Measurements from ENCODE around the gene TNN.
A peak's percentile ranks its signal among the peaks of the same experiment; 100 is the strongest.

The TNN gene

DNA sequence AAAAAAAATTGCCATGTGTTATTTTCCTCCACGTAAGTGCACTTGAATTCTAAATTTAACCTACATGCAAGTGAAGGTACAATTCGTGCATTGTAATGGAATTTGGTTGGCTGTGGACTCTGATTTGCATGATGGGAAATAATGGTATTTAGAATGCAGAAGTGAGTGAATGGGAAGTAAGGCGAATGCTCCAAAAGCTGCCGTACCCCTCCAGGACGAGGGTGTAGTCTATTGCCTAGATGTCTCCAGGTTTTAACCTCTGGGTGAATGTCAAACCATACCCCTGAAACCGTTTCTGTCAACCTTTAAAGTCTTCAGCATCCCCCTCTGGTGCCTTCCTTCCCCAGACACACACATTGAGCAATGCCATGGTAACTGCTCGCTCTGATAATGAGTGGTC is 80.4 kb downstream of the TNN start:
- DNase-seq (ENCODE audit: low read depth) = no peak

DNA sequence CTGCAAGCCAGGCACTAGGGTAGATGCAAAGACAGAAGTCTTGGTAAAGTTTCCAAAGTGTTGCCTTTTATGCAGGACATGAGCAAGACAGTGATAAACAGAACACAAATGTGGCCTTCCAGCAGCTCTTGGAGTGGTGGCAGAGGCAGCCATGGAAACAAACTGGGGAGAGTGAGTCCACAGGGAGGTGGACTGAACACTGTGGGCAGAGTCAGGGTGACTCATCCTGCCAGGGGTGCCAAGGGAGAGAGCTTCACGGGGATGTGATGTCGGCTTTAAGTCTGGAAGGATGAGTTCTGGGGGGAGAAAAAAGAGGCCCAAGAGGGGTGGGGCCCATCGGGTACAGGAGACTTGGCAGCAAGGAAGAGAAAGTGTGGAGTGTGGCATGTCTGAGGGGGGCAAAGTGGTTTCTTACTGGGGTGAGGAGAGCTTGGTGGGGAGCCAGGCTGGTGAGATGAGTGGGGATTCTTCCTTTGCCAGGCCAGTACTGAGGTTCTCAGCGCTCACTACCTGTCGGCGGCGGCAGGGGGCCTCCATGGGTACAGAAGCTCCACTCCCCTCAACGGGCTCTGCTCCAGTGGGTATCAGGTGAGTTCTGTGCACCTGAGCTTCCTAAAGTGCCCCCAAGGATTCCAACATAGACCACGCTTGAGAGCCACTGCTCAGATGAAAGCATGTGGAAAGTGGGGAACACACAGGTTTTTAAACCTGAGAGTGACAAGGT is 83.1 kb downstream of the TNN start:
- no peak for DNase-seq (ENCODE audit: low read depth)

DNA sequence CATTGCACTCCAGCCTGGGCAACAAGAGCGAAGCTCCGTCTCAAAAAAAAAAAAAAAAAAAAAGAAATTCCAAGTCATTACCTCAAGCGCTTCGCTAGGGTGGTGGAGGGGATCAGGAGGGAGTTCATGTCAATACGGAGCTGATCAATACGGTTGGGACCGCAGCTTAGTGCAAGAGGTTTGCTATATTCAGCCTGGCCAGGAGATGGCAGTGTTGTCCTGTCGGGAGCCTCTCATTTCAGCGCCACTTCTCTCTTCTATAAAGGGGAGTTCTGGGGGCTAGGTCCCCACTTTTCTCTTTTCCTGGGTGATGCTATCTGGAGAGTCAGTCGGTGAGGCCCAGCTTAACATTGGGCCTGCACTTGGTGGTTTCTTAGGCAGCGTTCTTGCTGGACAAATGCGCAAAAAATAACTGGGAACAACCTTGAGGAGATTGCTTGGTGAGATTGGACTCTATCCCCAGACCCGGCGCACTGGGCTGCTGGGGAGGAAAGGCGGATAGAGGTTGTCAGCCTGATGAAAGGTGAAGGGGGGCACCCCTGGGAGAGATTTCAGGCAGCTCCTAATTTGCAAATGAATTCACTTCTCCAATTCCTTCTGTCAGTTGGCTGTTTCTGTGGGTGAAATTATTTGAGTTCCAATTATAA is 84.5 kb downstream of the TNN start:
- DNase-seq (ENCODE audit: low read depth) = peak; percentile 60

DNA sequence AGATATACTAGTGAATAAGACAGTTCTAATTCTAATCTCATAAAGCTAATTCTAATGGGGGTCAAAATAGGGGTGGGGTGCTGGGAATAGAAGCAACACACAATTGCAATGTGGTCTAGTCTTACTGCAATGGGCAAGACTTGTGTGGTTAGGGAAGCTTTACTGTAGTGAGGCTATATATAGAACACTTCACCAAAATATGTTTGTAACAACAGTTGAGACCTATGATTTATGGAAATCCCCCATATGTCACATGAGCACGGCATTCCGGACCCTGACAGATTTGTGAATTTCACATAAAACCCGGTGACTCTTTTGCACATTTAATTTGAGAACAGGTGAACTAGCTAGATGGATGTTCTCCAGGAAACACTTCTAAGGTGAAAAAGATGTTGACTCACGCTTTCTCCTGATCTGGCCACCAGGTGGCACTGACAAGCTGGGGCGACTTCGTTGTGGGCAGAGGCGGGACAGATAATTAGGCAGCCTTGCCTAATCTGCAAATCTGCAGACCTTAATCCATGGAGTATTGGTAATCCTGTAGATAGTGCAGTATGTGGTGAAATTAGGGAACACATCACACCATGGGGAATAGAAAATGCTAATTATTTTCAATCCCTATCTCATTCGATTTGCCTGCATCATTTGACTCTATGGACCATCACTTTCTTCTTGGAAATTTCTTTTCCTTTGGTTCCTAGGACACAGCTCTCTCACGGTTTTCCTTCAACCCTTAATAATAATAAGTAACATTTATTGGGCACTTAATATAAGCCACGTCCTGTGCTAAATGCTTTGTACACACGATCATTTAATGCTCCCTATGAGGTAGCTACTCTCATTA is 87.2 kb downstream of the TNN start:
- peak; percentile 56 for DNase-seq (ENCODE audit: low read depth)

DNA sequence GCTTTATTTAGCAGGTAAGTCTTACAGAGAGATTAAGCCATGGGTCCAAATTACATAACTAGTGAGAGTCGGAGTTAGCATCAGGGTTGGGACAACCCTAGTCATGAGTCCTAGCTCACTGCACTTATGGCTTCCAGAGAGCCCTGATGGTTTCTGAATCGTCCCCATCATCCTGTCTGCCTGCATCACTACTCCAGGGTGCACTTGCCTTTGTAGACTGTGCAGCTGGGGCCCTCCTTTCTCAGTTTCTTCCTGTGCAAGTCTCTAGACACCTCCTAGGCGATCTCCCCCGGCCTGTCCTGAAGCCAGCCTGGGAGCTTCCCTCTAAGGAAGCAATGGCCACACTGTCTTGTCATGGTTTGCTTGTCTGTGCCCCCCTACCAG is 87.8 kb downstream of the TNN start:
- no peak for DNase-seq (ENCODE audit: low read depth)

DNA sequence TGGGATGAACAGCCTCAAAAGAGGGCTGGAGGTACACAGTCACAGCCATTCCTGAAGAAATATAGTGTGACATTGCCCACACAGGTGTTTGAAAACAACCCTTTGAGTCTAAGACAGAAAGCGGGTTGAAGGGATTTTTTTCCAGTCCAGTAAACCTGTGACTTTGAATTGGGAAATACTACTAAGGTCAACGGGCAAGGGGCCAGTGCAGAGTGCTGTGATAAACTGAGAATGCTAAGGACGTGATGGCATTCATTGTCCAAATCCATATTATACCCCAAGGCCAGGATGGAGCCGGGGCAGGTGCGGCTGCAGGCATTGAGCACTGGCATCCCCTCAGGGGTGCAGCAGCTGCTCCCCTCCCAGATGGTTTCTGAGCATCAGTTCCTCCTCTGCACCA is 88.3 kb downstream of the TNN start:
- DNase-seq (ENCODE audit: low read depth) = no peak

DNA sequence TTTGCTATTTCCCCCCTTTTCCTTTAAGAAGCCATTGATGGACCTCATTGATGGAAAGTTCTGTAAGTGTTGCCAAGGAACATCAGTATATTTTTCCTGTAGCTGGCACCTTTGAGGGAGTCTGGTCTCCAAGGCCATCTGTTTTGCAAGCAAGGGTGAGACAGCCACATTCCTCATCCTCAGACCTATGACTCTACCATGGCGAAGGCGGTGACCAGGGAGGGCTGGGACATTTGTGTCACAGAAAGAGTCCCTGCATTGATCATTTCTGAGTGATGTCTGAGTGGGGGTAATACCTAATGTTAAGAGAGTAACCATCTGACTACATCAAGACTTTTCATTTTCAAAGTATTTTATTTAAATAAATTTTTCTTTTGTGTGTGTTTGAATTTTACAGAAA is 89.6 kb downstream of the TNN start:
- no peak for DNase-seq (ENCODE audit: low read depth)

DNA sequence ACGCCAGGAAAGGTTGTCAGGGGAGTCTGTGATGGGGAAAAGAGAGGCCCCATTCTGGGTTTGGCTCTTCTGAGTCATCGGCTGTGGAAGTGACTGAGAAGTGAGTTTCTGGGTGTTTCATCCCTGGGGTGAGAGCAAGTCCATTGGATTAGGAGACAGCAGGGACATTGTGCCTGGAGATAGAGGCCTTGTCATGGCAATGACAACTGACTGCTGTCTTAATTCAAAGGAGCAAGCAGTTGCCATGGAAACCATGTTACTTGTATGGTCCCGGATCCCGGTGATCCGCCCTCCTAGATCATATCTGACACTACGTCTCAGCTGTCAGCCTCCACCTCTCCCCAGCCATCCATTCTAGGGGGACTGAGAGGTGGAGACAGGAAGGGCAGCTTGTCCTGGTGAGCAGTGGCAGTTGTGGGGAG is 90.5 kb downstream of the TNN start:
- no peak for DNase-seq (ENCODE audit: low read depth)

DNA sequence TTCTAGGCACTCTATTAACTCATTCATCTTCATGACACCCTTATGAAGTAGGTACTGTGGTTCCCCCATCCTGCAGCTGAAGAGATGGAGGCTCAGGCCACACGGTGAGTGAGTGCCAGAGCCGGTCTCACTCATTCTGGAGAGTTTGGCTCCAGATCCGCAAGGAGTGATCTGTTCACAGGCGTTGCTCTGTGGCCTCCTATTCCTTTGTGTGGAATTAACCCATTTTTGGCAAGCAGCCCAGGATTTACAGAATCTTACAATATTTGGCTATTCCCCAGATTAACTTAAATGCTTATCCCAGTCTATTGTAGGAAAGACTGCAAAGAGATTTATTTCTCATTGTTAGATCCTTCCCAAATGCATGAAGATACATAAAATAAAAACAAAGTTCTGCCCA is 95.3 kb downstream of the TNN start:
- no peak for DNase-seq (ENCODE audit: low read depth)

DNA sequence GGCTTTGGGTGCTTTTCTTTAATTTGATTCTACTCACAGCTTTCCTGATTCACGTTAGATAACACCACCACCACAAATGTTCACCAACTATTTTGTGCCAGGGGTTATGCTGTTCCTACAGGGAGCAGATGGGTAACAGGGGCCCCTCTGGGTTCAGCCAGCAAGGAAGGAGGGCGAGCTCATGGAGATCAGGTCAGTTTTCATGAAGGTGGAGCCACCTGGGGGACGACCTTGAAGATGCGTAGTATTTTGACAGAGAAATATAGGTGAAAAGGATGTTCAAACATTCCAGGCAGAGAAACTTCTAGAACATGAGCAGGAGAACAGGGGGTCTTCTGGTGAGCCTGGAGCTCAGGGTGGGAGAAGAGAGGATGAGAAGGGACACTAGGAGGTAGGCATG is 96.1 kb downstream of the TNN start:
- no peak for DNase-seq (ENCODE audit: low read depth)

DNA sequence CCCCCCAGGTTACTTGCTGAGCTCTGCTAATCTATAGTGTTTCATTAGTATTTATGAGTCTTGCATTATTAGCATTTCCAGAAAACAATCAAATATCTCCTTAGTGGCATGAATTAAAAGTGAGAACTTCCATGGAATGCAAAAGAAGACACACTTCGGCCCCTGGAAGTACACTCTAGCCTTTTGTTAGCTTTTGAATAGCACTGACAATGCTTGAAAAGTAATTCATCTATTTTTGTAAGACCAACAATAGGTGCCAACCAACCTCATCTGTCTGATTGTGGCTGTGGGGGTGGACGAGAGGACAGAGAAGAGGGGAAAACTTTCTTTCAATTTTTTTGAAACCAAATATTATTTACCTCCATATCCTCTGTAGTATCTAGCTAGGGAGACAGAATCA is 97.1 kb downstream of the TNN start:
- no peak for DNase-seq (ENCODE audit: low read depth)

DNA sequence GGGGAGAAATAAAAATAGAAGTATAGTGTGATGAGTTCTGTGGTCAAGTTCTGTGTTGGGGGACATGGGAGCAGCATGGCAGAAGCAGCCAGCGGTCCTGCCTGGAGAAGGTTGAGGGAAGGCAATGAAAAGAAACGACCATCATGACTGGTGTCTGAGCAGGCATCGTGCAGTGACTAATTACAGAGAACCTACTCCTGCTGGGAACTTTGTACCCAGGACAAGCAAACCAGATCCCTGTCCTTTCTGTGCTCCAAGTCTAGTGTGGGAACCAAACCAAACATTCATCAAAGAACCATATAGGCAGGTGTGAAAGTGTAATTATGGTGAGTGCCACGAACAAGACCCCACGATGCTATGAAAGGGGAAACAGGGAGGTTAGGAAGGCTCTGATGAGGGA is 99.1 kb downstream of the TNN start:
- DNase-seq (ENCODE audit: low read depth) = no peak

DNA sequence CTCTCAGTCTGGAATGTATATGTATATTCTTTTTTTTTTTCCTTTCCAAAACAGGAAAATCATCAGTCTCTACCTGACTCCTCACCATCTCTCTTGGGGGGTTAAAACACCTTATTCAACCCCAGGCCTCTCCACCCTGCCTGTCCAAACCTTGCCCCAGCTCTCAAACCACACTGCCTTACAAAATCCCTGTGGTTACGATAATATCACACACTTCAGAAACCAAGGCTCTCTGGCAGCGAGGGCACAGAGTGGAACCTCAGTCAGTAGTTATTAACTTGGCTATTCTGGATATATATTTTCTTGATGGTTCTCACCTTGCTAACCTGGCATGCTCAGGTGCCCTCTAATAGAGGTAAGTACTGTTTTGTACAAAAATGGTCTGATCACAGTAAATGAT is 100.2 kb downstream of the TNN start:
- no peak for DNase-seq (ENCODE audit: low read depth)

DNA sequence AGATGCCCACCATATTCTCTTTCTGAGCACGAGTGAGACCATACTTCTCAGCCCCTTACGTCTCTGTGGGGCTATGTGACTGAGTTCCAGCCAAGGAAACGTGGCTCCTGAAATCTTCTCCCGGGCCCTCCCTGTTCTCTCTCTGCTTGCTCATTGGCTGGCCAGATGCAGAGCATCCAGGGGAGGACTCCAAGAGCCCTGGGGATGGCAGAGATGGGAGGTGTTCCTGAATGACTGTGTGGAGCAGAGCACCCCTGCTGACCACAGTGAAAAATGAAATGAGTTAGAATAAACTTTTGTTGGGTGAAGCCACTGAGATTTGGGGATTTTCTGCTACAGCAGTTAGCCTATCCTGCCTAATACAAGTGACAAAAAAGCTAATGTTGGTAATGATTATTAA is 101.1 kb downstream of the TNN start:
- no peak for DNase-seq (ENCODE audit: low read depth)

DNA sequence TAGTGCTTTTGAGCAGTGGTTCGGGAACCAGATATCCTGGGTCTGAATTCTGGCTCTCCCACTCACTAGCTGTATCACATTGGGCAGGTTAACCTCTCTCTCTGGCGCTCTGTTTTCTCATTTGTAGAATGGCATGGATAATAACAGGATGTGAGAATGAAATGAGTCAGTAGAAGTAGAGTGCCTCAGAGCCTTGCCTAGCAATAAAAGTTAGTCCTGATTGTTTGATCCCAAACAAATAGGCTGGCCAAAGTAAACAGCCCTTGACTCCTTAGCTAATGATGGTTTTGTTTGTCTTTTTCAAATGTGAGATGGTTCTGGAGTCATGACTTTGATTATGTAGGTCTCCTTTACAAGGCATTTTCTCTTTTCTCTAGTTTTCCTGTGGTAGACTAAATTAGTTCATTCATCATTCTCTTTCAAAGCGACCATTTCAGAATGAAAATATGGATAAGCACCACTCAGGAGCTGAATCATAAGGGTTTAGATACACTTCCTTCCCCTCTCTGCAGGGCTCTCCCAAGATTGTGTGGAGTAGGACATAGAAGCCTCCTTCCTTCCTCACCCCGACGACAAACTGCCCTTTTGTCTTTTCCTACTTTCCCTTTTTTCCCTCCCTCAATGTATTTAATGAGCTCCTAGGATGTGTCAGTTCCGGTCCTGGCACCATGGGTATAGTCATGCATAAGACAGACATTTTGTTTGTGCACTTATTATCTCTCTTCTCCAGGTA is 101.8 kb downstream of the TNN start:
- no peak for DNase-seq (ENCODE audit: low read depth)

DNA sequence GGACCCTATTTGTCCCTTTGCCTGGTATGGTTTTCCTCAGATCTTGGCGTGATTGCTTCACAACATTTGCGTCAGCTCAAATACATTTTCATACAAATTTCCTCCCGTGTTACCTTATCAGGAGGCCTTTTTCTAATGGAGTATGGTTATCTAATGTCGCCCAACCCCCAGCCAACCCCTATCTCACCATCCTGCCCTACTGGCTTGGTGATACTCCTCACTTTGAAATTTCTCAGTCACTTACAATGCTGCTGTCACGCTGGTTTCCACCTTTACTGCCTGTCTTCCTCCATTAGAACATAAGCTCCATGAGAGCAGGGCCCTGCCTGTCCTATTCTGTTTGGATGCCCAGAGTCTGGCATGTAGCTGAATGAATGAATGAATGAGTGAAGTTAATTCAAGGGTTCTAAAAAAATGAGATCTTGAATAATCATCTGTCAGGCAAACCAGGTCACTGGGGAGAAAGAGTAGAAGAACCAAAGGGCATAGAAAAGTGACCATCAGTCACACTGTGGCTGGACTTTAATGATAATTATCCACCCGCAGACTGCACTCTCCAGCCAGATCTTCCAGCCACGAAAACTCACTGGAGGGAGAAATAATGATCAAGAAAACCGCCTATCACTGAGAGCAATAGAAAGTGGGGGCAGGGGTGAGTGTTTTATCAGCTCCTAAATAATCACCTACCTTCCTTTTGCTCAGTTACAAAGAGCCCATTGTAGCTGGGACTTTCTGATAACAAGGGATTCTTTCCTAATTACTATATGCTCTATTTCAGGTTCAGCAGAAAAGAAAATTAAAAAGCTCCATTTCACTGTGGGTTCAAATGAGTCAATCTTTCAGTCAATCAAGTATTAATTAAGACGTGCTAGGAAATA is 103.6 kb downstream of the TNN start:
- no peak for DNase-seq (ENCODE audit: low read depth)

DNA sequence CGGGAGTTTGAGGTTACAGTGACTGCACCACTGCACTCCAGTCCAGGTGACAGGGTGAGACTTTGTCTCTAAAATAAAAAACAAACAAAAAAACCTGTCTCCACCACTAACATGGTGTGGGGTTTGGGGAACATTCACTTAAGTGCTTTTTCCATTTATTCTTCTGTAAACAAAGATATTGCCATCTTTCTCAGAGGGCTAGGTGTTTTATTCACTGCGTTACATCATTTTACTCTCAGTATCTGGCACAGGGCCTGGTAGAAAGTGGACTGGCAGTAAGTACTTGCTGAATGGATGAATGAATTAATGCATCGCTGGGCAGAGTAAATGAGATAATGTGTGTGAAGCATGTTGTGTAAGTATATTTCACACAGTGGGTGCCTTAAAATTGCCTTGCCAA is 104.9 kb downstream of the TNN start:
- DNase-seq (ENCODE audit: low read depth) = no peak

DNA sequence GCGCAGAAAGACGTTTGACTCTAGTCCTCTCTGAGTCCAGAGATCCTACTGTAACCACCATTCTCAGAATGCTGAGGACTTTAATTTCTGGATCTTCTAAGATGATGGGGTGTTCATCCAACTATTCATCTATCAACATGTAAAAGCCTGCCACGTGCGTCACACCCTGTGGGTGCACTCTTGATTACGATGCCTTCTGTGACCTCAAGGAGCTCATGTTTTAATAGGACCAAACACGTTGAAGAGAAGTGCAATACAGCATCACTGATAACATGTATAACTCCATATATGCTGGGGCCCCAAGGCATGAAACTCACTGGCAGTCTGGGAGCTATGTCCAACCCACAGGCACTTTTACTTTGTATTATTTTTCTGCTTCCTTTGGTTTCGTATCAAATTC is 105.9 kb downstream of the TNN start:
- no peak for DNase-seq (ENCODE audit: low read depth)

DNA sequence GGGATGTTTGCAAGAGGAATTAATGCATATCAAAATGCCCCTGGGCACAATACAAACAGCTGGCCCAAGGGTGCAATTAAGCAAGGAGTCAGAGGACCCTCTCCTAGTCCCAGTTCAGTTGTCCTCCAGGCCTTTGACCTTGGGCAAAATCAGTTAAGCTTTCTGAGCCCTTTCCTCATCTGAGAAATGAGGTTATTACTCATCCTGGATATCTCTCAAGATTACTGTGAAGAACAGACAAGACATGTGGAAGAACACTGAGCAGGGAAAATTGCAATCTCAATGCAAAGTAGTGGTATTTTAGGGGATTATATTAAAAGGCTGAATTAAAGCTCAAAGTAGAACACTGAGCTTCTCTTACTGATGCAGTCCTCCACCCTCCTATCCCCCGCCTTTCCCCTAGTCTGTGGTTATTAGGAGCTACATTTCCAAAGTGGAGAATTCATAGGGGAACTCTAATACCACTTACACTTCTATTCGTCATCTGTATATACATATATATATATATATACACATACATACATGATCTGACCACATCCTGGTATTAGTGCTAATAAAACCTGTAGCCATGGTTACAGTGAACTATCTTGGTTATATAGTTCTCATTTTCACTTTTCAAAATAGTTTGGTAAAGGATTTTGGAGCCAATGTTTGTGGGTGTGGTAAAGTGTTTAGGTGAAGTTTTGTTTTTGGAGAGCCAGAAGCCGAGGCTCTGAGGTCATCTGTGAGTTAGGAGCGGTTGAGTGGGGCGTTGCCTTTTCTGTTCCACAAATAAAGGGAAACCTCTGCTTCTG is 106.9 kb downstream of the TNN start:
- DNase-seq (ENCODE audit: low read depth) = no peak

DNA sequence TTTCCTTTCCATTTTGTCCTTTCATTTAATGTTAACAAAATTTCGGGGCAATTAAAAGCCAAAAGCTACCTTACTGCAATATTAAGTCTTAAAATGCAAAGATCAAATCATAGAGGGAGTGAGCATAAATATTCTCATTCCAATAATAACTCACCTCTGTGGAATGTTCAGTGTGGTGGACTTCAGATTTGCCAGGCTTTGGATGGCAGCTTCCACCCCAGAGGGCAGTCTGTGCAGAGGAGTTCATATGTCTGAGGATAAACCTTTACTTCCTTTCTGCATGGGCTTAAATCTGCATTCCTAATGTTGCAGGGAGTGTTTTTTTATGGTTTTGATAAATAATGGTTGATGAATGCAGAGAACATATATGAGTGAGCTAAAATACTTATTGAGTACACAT is 108.6 kb downstream of the TNN start:
- no peak for DNase-seq (ENCODE audit: low read depth)

DNA sequence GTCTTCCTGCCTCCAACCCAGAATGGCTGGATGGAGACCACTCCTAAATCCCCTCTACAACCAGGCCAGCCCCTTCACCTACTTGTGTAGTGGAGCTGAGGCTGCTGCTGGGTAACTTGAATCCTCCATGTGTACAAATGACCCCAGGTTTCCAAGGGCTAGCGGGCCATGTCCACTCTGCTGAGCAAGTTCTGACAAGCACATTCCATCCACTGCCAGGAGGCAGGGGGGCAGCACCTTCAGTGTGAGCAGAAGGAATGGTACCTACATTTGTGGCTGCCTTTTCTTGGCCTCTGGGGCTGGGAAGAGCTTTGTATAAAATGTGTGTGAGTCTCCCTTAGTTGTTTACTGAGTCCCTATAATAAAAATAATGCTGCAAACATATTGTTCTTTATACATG is 110.4 kb downstream of the TNN start:
- no peak for DNase-seq (ENCODE audit: low read depth)
